HG03045 (cell line): ENCODE results near the gene PARS2.

Experiments used
- ATAC-seq: cut with Tn5 transposase; IDR thresholded peaks from one replicate; pipeline ENCODE4 v1.9.1; 2021; ENCODE audit warnings: mild to moderate bottlenecking, moderate library complexity; ENCODE audit not compliant: unreplicated experiment

The PARS2 gene

DNA sequence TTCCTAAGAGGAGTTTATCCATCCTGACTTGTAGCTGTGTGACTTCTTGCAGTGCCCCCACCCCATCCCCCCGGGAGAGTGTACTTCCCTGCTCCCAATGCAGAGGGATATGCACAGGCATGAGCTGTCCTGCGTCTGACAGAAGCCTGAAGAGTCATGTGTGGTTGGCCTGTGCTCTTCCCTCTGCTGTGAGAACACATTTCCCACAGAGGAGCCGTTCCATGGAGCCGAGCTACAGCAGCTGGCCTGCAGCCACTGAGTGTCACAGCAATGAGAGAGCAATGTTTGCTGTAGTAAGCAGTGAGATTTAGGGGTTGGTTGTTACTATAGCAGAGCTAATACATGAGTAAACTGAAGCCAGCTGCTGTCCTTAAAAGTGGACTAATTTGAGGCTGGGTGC is 22.0 kb downstream of the PARS2 start:
- no peak for ATAC-seq

DNA sequence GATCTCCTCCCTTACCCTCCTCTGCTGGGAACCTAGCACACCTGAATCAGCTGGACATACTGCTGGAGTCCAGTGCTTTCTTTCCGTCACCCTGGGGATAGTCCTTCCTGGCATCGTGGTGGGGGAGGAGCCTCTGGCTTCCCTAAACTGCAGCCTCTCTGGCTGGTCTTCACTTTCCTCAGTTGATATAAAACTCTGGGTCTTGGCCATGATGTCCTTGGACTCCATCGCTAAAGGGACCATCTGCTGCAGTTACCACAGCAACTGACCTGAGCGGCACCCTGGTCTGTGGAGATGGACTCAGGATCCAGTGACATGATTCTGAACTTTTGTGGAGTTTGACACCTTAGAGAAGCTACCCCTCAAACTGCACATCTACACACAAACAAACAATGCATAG is 22.8 kb downstream of the PARS2 start:
- ATAC-seq: no peak

DNA sequence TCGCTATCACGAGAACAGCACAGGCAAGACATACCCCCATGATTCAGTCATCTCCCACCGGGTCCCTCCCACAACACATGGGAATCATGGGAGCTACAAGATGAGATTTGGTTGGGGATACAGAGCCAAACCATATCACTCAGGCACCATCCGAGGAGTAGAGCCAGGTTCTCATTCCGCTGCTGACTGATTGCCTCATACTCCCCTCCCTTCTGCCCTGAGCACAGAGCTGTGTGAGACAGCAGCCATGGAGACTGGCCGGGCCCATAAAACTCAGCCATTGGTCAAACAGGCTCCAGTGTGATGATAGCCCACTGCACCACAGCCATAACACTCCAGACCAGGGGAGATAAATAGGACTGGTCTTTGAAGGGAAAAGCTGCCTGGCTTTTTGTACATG is 26.1 kb downstream of the PARS2 start:
- ATAC-seq: no peak

DNA sequence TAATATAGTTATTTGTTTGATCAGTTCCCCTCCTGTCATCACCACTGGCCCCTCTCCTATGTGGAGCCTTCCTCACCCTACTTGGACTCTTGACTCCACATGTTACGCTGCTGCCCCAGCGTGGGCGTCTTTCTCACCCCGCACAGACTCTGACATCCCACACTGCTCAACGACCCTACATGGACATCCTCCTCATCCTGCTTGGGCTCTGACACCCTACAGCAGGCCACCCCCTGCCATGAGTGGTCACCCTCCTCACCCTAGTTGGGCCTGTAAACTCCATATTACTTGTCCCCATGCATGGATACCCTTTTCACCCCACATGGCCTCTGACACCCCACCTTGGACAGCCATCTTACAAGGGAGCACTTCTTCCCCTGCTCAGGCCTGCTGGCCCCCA is 27.6 kb downstream of the PARS2 start:
- ATAC-seq: no peak

DNA sequence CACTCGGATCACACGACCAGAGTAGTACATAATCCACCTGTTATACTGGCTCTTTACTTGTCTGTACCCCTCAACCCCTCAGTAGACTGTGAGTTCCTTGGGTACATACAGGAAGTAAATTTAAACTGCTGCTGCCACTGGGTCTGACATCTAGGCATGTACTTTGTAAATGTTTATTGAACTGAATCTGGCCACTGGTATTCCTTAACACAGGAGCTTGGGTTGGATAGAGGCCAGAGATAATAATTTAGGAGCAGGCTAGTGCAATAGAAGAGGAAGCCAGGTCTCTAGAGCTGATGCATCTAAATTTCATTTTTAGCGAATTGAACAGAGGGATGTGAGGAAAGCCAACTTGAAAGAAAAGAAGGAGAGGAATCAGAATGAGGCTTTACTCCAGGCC is 36.3 kb downstream of the PARS2 start:
- no peak for ATAC-seq

DNA sequence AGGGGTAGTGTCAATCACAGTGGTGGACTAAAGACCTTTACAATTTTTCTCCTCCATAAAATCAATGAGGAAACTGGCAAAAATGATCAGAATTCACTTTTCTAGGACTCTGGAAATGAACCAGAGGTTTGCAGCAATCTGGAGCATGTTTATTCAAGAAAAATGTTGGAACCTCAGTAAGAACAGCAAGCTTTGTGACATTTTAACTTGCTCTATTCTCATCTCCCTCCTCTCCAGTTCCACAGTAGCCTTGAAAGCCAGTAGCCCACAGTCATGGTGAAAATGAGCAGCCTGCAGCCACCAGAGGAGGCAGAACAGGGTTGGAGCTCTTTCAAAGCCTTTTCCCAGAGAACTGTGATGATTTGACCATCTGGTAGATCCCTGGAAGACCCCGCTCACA is 39.6 kb downstream of the PARS2 start:
- ATAC-seq: no peak

DNA sequence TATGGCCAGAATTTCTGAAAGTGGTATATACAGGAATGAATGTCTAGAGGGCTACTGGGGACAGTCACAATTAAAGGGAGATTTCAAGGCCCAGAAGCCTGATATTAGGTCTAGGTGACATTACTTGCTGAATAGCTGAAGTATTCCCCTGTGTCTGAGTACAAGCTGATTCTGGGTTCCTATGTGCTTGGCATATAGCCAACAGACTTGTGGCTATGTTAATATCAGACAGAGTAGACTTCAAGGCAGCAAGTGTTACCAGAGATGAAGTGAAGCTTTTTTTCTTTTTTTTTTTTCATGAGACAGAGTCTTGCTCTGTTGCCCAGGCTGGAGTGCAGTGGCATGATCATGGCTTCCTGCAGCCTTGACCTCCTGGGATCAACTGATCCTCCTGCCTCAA is 40.3 kb downstream of the PARS2 start:
- no peak for ATAC-seq

DNA sequence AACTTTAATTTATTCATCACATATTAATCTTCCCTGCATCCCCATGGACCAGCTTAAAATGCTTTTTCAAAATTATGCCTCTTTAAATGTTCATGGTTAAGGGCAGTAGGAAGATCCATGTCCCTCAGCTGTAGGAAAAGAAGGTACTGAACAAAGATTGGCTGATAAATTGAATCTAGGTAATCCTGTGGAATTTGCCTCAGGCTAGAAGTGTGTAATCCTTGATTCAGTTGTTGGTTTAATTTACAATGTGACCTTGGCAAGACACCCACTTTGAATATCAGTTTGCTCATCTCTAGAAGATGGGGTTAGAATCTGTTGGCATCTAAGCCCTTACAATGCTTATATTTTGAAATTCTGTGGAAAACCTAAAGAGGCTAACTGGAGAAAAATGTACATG is 42.6 kb downstream of the PARS2 start:
- no peak for ATAC-seq

DNA sequence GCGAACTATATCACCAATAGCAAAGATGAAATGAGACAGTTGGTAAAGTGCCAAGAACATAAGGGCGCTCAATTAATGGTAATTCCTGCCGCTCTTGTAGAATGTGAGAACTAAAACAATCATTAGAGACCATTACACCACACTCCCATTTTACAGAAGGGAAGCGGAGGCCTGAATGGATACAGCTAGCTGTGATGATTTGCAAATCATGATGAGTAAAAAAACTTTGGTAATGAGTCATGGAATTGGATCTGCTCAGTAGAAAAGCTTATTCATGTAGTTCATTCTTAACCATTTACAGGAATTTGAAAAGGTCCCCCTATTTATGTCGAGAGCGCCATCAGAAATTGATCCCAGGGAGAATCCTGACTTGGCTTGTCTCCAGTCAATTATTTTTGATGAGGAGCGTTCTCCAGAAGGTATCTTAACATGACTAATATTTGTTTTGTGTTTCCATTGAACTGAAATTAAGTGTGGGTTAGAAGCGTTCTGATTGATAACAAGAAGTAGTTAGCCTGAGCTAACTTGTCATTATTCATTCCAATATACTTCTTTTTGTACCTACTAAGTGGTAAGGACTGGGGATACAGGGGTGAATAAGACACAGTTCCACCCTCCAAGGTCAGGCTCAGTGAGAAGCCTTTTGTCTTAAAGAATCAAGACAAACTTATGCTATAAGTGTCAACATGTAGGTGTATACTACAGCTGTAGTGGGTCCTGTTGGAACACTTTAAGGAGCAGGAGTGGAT is 47.9 kb downstream of the PARS2 start:
- no peak for ATAC-seq

DNA sequence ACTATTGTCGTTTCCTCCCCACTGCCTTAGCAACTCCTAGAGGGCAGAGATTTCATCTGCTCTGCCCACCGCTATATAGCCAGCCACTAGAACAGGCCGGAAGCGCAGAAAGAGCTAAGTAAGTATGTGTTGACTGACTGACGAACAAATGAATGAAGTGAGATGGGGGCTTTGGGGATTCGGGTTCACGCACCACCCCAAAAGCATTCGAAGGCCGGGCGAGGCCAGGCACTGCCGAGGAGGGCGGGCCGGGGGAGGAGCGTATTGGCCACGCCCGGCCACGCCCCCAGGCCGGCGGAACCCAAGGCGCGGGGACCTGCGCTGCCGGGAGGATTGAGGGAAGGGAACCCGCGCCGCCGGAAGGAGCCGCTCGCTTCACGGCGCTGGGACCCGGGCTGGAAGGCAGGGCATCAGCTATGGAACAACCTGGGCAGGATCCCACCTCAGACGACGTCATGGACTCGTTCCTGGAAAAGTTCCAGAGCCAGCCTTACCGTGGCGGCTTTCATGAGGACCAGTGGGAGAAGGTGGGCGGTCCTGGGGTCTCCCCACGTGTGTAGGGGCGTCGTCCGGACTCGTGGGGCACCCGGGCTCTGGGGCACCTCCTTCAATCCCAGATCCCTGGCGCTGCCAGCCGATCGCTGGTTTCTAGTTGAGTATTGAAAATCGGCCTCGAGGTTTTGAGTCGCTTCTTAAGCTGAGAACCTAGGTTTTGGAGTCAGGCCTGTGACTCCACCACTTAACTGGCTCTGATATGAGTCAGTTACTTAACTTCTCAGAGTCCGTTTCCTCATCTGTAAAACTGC is 48.6 kb downstream of the PARS2 start, which contains the start of gene TTC4:
Gene TTC4, plus strand, starts transcription at position 369 of the 806 bp plus-strand sequence. Its CDS starts 48 bp downstream, at position 417.
- ATAC-seq: peak; percentile 95

DNA sequence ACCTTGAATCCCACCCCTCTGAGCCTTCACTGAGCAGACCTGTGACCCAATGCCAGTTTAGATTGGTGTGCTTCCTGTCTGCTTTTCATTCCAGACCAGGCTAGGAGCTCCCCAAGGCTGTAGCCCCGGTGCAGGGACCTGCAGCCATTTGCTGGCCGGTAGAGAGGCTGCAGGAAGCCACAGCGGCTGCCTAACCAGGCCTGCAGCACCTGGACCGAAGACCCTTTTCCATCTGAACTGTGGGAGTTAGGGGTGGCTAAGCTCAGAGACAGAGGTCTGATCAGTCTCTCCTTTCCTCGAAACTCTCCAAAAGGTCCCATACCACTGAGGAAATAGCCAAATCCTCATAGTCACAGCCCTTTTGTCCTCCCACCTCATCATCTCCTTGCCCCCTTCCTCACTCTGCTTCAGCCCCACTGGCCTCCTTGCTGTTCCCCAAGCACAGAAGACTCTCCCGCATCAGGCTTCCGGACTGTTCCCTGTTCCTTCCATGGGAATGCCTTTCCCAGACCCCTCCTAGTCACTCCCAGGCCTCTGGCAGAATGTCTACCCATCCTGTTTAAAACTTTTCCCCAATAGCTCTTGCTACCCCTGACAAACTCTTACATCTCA is 49.3 kb downstream of the PARS2 start:
- no peak for ATAC-seq

DNA sequence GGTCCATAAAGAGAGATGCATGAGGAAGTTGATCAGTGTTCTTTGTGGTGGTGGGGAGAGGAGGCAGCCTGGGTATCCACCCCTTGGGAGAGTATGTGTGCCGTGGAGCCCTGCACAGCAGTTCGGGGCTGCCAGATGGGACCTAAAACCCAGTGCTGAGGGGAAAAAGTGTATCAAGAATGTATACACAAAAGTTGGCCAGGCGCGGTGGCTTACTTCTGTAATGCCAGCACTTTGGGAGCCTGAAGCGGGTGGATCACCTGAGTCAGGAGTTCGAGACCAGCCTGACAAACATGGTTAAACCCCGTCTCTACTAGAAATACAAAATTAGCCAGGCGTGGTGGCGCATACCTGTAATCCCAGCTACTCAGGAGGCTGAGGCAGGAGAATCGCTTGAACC is 52.8 kb downstream of the PARS2 start:
- no peak for ATAC-seq

DNA sequence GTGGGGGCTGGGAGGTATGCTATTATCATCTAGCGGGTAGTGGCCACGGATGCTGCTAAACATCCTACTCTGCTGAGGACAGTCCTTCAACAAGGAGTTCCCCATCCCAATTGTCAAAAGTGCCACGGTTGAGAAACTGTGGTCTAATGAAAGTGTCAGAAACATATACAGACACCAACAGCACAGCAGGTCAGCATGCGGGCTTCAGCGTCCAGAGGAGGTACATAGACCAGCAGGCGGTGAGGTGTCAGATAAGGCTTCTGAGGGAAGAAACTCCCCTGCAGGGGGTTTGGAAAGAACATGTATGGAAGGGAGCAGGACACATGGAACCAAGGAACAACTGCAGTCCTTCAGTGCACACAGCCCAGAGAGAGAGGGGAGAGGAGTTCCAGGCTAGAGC is 53.5 kb downstream of the PARS2 start:
- no peak for ATAC-seq

DNA sequence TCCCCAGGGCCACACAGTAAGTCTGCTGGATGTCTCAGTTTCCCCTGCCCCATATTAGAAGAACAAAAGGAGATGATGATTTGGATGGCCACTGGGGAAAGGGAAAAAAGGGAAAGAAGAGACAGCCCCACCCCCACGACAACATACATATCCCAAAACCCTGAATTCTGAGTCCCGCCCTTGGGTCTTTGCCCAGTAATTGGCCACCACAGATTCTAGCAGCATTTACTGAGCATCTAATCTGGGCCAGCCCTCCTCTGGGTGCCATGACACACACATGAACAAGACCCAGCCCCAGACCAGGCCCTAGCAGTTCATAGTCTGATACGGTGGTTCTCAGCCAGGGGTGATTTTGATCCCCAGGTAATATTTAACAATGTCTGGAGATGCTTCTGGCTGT is 53.9 kb downstream of the PARS2 start:
- no peak for ATAC-seq

DNA sequence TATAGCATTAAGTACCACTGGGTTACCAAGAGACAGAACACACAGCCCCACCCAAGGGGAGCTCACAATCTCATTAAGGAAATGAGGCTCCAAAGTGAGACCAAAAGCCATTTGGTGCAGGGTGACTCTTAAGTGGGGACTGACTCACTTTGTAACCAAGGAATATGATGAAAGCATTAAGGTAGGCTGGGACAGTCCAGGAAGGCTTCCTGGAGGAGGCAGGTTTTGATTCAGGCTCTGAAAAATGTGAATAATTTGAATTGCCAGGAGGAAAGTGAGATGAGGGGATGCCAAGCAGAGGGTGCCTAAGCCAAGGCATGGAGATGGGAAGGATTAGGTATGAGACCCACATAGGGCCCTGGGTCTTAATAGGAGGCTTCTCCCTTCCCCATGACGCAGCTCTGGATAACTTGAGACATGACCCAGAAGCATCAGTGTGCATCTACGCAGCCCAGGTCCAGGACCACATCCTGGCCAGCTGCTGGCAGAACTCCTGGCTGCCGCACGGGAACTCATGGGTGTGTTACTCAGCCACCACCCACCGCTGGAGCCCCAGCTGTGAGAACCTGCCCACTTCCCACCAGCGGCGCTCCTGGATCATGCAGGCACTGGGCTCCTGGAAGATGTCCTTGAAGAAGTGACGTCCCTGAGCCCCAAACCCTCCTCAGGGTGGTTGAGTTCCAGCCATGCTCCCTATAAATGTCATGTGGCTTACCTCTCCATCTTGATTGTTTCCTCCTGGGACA is 54.6 kb downstream of the PARS2 start:
- no peak for ATAC-seq

DNA sequence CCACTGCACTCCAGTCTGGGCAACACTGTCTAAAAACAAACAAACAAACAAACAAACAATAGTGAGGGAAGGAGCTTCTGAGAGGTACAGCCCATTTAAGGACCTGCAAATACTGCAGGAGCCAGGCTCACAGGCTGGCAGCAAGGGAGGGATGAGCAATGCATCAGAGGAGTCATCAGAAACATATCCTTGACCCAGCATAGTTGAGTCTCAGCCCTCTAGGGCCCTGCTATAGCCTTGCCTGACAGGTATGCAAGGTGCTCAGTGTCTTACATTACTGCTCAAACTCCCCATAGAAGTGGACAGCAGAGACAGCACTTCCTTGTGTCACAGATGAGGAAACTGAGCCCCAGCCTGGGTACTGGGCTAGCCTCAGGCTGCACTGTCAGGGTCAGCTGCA is 55.9 kb downstream of the PARS2 start:
- ATAC-seq: no peak
